Lower leg skin (tissue), 4 donors: ENCODE results near the gene CD1C. TPM values are rescaled to one million over a fixed set of nuclear protein-coding genes. Genes with fewer than 3 reads are reported as not detected.
"Not testable (repeated sequence)": the region's sequence is repeated elsewhere in the genome, so short reads cannot be mapped to it uniquely, and the experiment has no call there.

ENCODE experiments used
- DNase-seq, 2 donors: peaks; one replicate each; pipeline ENCODE4 v3.0.0-alpha.2; 2019; ENCODE audit warnings: low spot score in 2 of 2
- H3K4me3 ChIP-seq: fragments of 200-600 bp; sonication (generic); 2 replicates; pipeline ENCODE4 v1.5.1; 2017; ENCODE audit warnings: mild to moderate bottlenecking, low read depth; ENCODE audit not compliant: poor library complexity, severe bottlenecking
- POLR2A ChIP-seq, 2 donors: fragments of 450-650 bp; IDR thresholded peaks; one replicate each; pipeline ENCODE4 v1.6.1; 2016 to 2017; ENCODE audit warnings: antibody characterized with exemption in 2 of 2, mild to moderate bottlenecking in 1 of 2, moderate library complexity in 1 of 2
- WGBS, 2 donors: methylation state at CpG; one replicate each; pipeline ENCODE4 v1.1.5; 2018; 5-methylcytosine and 5-hydroxymethylcytosine counted together
- intact Hi-C: fragments of 100-400 bp; cut with DNase I; formaldehyde crosslinking; loops from one replicate; pipeline ENCODE4 v1.15.0; 2023; ENCODE audit warnings: low total_unique reads
- total RNA-seq, 4 donors: library from RNA; depleted of rRNA; stranded (reverse); fragments of >200 nt; gene quantifications; one replicate each; pipeline ENCODE4 v1.1.0, GENCODE V29; 2016
- TF ChIP-seq, protein P1 (sequence below), 3 donors: fragments of 450-650 bp; IDR thresholded peaks; one replicate each; pipeline ENCODE4 v1.5.1; 2016; ENCODE audit warnings: antibody characterized with exemption in 3 of 3, mild to moderate bottlenecking in 3 of 3, moderate library complexity in 2 of 3

CD1C gene
- total RNA-seq, 4 donors from 2014 or later: 2.7 to 7.0 (median 5.1) TPM

DNA sequence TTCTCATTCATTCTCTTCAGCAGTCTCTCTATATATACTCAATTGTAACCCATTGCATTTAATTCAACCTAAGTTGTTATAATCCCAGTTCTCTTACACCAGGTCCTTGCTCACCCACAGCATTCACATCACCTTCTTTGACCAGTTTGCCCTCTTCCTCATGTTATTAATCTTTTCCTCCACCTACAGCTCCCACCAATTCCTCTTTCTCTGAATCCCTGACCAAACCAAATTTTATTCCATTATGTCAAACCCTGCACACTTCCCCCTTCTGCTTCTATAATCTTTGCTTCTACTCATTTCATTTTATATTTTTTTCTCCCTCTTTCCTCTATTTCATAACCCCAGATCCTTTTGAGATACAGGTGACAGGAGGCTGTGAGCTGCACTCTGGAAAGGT is 34.1 kb upstream of the CD1C start:
- TF ChIP-seq, protein P1, sequence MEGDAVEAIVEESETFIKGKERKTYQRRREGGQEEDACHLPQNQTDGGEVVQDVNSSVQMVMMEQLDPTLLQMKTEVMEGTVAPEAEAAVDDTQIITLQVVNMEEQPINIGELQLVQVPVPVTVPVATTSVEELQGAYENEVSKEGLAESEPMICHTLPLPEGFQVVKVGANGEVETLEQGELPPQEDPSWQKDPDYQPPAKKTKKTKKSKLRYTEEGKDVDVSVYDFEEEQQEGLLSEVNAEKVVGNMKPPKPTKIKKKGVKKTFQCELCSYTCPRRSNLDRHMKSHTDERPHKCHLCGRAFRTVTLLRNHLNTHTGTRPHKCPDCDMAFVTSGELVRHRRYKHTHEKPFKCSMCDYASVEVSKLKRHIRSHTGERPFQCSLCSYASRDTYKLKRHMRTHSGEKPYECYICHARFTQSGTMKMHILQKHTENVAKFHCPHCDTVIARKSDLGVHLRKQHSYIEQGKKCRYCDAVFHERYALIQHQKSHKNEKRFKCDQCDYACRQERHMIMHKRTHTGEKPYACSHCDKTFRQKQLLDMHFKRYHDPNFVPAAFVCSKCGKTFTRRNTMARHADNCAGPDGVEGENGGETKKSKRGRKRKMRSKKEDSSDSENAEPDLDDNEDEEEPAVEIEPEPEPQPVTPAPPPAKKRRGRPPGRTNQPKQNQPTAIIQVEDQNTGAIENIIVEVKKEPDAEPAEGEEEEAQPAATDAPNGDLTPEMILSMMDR (IDR thresholded peaks at IDR 0.05): no peak
- no peak for TF ChIP-seq POLR2A (IDR thresholded peaks at IDR 0.05)
- intact Hi-C loops: no loop called here
- no peak for DNase-seq
- no peak overlapping the region for H3K4me3 ChIP-seq

GRCh38 chr1:158256747-158257146 is 33.0 kb upstream of the CD1C start:
- H3K4me3 ChIP-seq, intact Hi-C loops, DNase-seq: not testable (repeated sequence)
- WGBS, 2 donors: 87% methylated on average over 9 of the region's 9 CpGs

GRCh38 chr1:158257888-158258287 is 31.8 kb upstream of the CD1C start:
- WGBS, 2 donors: 63 to 67% methylated on average over 2 of the region's 2 CpGs
- intact Hi-C loops: no loop called here
- no peak overlapping the region for H3K4me3 ChIP-seq
- DNase-seq: no peak
- TF ChIP-seq, protein P1 (IDR thresholded peaks at IDR 0.05): no peak
- TF ChIP-seq POLR2A (IDR thresholded peaks at IDR 0.05): no peak

- WGBS, 2 donors: 85 to 86% methylated on average over 1 of the region's 1 CpG
Measured at GRCh38 chr1:158259117-158259516, 30.6 kb upstream of the CD1C start.

DNA sequence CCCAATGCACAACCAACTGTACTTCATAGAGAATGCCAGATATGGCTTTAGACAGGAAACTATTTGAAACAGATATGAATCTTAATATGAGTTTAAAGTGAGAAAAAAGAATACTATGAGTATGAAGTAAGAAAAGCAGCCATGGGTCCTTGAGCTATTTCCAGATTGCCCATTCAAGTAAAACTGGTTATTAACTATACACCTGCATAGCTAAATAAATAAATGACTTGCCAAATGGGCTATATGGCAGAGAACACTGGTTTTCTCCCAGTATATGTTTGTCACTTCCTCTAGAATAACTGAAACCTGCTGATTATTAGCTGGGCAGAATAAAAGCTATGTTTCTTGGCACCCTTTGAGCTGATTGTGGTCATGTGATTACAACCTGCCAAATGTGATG is 17.0 kb upstream of the CD1C start:
- no peak for TF ChIP-seq POLR2A (IDR thresholded peaks at IDR 0.05)
- TF ChIP-seq, protein P1 (IDR thresholded peaks at IDR 0.05): no peak
- DNase-seq: no peak
- H3K4me3 ChIP-seq: no peak overlapping the region
- intact Hi-C loops: no loop called here

More at GRCh38 chr1:158259117-158259516, 30.6 kb upstream of the CD1C start:
- no peak overlapping the region for H3K4me3 ChIP-seq
- TF ChIP-seq, protein P1 (IDR thresholded peaks at IDR 0.05): no peak
- TF ChIP-seq POLR2A (IDR thresholded peaks at IDR 0.05): no peak
- intact Hi-C loops: no loop called here
- DNase-seq: no peak

DNA sequence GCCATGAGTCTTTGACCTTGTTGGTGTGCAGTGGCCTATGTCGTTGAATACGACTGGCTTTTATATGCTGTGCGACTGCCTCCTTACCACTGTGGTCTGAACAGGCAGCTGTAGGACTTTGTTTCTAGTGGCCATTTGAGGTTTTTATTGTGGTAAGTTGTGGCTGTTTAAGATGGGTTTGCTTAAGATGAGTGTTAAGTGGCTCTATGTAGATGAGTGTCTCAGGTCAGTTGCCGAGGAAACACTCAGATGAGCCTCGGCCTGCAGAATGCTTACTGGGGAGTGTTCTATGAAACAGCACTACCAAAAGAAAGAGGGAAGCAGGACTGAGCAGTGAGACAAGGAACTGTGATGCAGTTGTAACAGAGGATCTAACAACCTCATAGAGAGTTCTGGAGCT is 14.9 kb upstream of the CD1C start:
- 69 to 86% methylated on average over 5 of the region's 5 CpGs for WGBS, 2 donors
- TF ChIP-seq, protein P1 (IDR thresholded peaks at IDR 0.05): no peak
- no peak for TF ChIP-seq POLR2A (IDR thresholded peaks at IDR 0.05)
- no peak overlapping the region for H3K4me3 ChIP-seq
- DNase-seq: no peak
- intact Hi-C loops: no loop called here

- intact Hi-C loops, H3K4me3 ChIP-seq, DNase-seq: not testable (repeated sequence)
- 79 to 95% methylated on average over 2 of the region's 2 CpGs for WGBS, 2 donors
Measured at GRCh38 chr1:158282421-158282820, 7.3 kb upstream of the CD1C start.
